Gastrocnemius medialis (tissue), 4 donors: ENCODE data around the gene ELAVL2.

Source experiments
- POLR2A ChIP-seq, 2 donors: fragments of 450-650 bp; IDR thresholded peaks; one replicate each; pipeline ENCODE4 v1.6.1; 2017; ENCODE audit warnings: antibody characterized with exemption in 2 of 2, mild to moderate bottlenecking in 2 of 2, moderate library complexity in 2 of 2
- TF ChIP-seq, protein P1 (sequence below), 5 experiments: fragments of 450-650 bp in 3 of 5; fragments of 200-600 bp in 2 of 5; sonication (generic) in 2 of 5; IDR thresholded peaks in 4 of 5; conservative IDR thresholded peaks in 1 of 5; 1 replicate in 4 of 5; 2 replicates in 1 of 5; pipeline ENCODE4 v1.5.1; 2016 to 2019; ENCODE audit warnings: antibody characterized with exemption in 5 of 5, mild to moderate bottlenecking in 3 of 5, moderate library complexity in 3 of 5

DNA sequence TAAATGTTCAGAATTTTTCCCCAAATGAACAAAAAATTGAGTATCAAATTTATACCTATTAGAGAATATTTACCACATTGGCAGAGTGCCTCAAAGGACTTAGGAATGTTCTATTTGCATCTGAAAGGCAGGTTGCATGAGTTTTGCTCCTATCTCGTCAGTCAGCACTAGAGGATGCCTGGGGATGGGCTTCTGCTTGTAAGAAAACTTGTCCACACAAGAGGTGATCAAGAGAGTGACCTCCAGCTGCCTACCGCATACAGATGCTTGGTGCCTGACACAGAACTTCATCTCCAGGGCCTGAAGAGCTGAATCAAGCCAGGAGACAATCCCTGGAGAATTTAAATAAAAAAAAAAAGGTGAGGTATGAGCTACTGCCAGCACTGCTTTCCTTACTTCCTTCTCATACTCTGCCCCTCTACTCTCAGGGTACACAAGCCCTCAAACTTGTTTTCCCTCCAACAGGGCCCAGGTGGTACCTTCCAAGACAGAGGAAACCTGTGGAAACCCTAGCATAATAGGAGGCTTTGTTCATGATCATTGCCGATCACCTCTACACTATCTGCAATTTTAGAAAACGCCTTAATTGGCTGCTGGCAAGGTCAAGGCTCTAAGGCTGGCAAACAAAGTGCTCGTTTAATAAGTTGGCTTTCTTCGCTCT is 166.6 kb downstream of the ELAVL2 start:
- TF ChIP-seq, protein P1, sequence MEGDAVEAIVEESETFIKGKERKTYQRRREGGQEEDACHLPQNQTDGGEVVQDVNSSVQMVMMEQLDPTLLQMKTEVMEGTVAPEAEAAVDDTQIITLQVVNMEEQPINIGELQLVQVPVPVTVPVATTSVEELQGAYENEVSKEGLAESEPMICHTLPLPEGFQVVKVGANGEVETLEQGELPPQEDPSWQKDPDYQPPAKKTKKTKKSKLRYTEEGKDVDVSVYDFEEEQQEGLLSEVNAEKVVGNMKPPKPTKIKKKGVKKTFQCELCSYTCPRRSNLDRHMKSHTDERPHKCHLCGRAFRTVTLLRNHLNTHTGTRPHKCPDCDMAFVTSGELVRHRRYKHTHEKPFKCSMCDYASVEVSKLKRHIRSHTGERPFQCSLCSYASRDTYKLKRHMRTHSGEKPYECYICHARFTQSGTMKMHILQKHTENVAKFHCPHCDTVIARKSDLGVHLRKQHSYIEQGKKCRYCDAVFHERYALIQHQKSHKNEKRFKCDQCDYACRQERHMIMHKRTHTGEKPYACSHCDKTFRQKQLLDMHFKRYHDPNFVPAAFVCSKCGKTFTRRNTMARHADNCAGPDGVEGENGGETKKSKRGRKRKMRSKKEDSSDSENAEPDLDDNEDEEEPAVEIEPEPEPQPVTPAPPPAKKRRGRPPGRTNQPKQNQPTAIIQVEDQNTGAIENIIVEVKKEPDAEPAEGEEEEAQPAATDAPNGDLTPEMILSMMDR (IDR thresholded peaks at IDR 0.05 in 4 of 5, conservative IDR thresholded peaks at IDR 0.05 in 1 of 5): no peak
- TF ChIP-seq POLR2A (IDR thresholded peaks at IDR 0.05): no peak
